GM23338 (cell line): Measurements from ENCODE around the gene DNM2.

ENCODE experiments used
- CREB1 ChIP-seq: fragments of 250-450 bp; sonication (Bioruptor Pico); IDR thresholded peaks from 2 replicates; pipeline ENCODE4 v1.5.0; 2020; ENCODE audit warnings: low read depth, mild to moderate bottlenecking, moderate library complexity
- CTCF ChIP-seq, 2 experiments: fragments of 200-600 bp in 1 of 2; sonication (generic) in 1 of 2; conservative IDR thresholded peaks; 2 replicates each; pipeline versions ENCODE4 v1.5.1 to v1.6.1; 2016 to 2017; ENCODE audit warnings: antibody characterized with exemption in 2 of 2, low read depth in 2 of 2, mild to moderate bottlenecking in 2 of 2, moderate library complexity in 1 of 2
- ETS1 ChIP-seq: IDR thresholded peaks from 2 replicates; pipeline ENCODE4 v1.6.1; 2016; ENCODE audit warnings: antibody characterized with exemption
- EZH2 ChIP-seq: fragments of 200-600 bp; sonication (generic); IDR thresholded peaks from one replicate; pipeline ENCODE4 v1.8.0; 2017; ENCODE audit warnings: antibody characterized with exemption, mild to moderate bottlenecking, low read depth; ENCODE audit not compliant: unreplicated experiment
- EZH2phosphoT487 ChIP-seq: fragments of 200-600 bp; sonication (generic); IDR thresholded peaks from one replicate; pipeline ENCODE4 v1.8.1; 2018; ENCODE audit warnings: antibody characterized with exemption; ENCODE audit not compliant: unreplicated experiment
- JUNB ChIP-seq: IDR thresholded peaks from one replicate; pipeline ENCODE4 v1.6.1; 2016; ENCODE audit warnings: antibody characterized with exemption; ENCODE audit not compliant: unreplicated experiment
- POLR2AphosphoS5 ChIP-seq: IDR thresholded peaks from 2 replicates; pipeline ENCODE4 v1.6.1; 2016; ENCODE audit warnings: antibody characterized with exemption, low read depth
- REST ChIP-seq: IDR thresholded peaks from one replicate; pipeline ENCODE4 v1.6.1; 2018; ENCODE audit warnings: antibody characterized with exemption; ENCODE audit not compliant: unreplicated experiment
- STAT1 ChIP-seq: IDR thresholded peaks from one replicate; pipeline ENCODE4 v1.6.1; 2016; ENCODE audit warnings: antibody characterized with exemption; ENCODE audit not compliant: unreplicated experiment
- ZNF114 ChIP-seq: fragments of 250-450 bp; sonication (Bioruptor Pico); IDR thresholded peaks from 2 replicates; pipeline ENCODE4 v1.5.0; 2020; ENCODE audit warnings: mild to moderate bottlenecking, moderate library complexity
- ZNF331 ChIP-seq: fragments of 250-450 bp; sonication (Bioruptor Pico); IDR thresholded peaks from 2 replicates; pipeline ENCODE4 v1.5.0; 2020; ENCODE audit warnings: low read depth, mild to moderate bottlenecking, moderate library complexity
- ZNF462 ChIP-seq: fragments of 250-450 bp; sonication (Bioruptor Pico); IDR thresholded peaks from 2 replicates; pipeline ENCODE4 v1.5.0; 2020; ENCODE audit warnings: mild to moderate bottlenecking, moderate library complexity

- TF ChIP-seq CTCF (conservative IDR thresholded peaks at IDR 0.05; ENCODE audit: low read depth in 2 of 2) (peak; percentile 36 to 43; a peak in 3 of 4 replicates), EZH2phosphoT487 (no peak), EZH2 (no peak), CREB1 (CRISPR knock-in tag) (no peak), REST (no peak), JUNB (no peak), ZNF114 (CRISPR knock-in tag) (no peak), POLR2AphosphoS5 (no peak), ETS1 (no peak), ZNF462 (CRISPR knock-in tag) (no peak), ZNF331 (CRISPR knock-in tag) (no peak), STAT1 (no peak)
Observed at GRCh38 chr19:10769533-10770491, 51.9 kb downstream of the DNM2 start.
